ENCODE data around the gene ZNF468. TPM values are rescaled to one million over a fixed set of nuclear protein-coding genes. Genes with fewer than 3 reads are reported as not detected.

The ZNF468 gene
- polyA plus RNA-seq, 2 of the 4 experiments (the other 2 are of a cell fraction) = 0.37 to 1.7 TPM

- no peak within 1 kb of the TSS for H3K27ac ChIP-seq
- H3K4me2 ChIP-seq = no peak within 1 kb of the TSS
- no peak within 1 kb of the TSS for H3K4me3 ChIP-seq
- WGBS (ENCODE audit: missing lambda C conversion rate) = 35% methylated on average over 53 of the region's 56 CpGs
- no peak for ATAC-seq
- no peak for DNase-seq (ENCODE audit: low read depth in 1 of 2, low spot score in 1 of 2)
- FAIRE-seq = no peak
- TF ChIP-seq POLR2AphosphoS2 (conservative IDR thresholded peaks at IDR 0.05; ENCODE audit: low read length) = no peak
- no peak for TF ChIP-seq BCL3 (IDR thresholded peaks at IDR 0.05)
- no peak for TF ChIP-seq E2F6 (IDR thresholded peaks at IDR 0.05; ENCODE audit: borderline replicate concordance, low read depth)
- no peak for TF ChIP-seq EHMT2 (IDR thresholded peaks at IDR 0.05; ENCODE audit: low read depth)
- no peak for TF ChIP-seq PBX3 (IDR thresholded peaks at IDR 0.05)
- TF ChIP-seq RFX5 (IDR thresholded peaks at IDR 0.05) = no peak
- no peak for TF ChIP-seq MAFK (IDR thresholded peaks at IDR 0.05; ENCODE audit: partially characterized antibody)
- no peak for TF ChIP-seq USF2 (IDR thresholded peaks at IDR 0.05)
- no peak for TF ChIP-seq ATOH8 (CRISPR knock-in tag; IDR thresholded peaks at IDR 0.05; ENCODE audit: low read depth)
- TF ChIP-seq MYC (IDR thresholded peaks at IDR 0.05; ENCODE audit: borderline replicate concordance, low read length) = no peak
- no peak for TF ChIP-seq CTCF (IDR thresholded peaks at IDR 0.05)
- no peak for TF ChIP-seq KDM5A (IDR thresholded peaks at IDR 0.05)
- TF ChIP-seq CBX2 (IDR thresholded peaks at IDR 0.05; ENCODE audit: borderline replicate concordance, low read depth) = no peak
- no peak for TF ChIP-seq ESRRA (IDR thresholded peaks at IDR 0.05; ENCODE audit: borderline replicate concordance, low read length)
- no peak for TF ChIP-seq RARB (CRISPR knock-in tag; IDR thresholded peaks at IDR 0.05)
- TF ChIP-seq HEYL (CRISPR knock-in tag; IDR thresholded peaks at IDR 0.05) = no peak
- TF ChIP-seq RAD21 (conservative IDR thresholded peaks at IDR 0.05 in 1 of 2, IDR thresholded peaks at IDR 0.05 in 1 of 2) = no peak
- CTCF ChIA-PET = no interaction called here
- H3K9me3 ChIP-seq = peaks cover 44% of the 10 kb centered on the region
- no peaks in the 10 kb centered on the region for H3K4me1 ChIP-seq
- POLR2A ChIA-PET = no interaction called here
Measured at GRCh38 chr19:52897138-52897935, 39.9 kb upstream of the ZNF468 start, which contains the start of gene ZNF320. Gene ZNF320, minus strand, starts transcription at chr19:52897635. Its CDS starts 7,380 bp downstream, at chr19:52890255.

GRCh38 chr19:52896431-52897137, 39.2 kb upstream of the ZNF468 start:
- 56% methylated on average over 24 of the region's 24 CpGs for WGBS (ENCODE audit: missing lambda C conversion rate)
- no peak for ATAC-seq
- no peak for FAIRE-seq
- POLR2A ChIA-PET = no interaction called here
- Histone ChIP-seq H3K4me3 (no peak overlapping the region), H3K4me1 (no peaks in the 10 kb centered on the region), H3K27ac (no peak overlapping the region), H3K4me2 (no peak overlapping the region), H3K9me3 (peaks cover 46% of the 10 kb centered on the region)
- CTCF ChIA-PET = no interaction called here
- TF ChIP-seq NFE2L2 (conservative IDR thresholded peaks at IDR 0.05; ENCODE audit: low read length) (no peak), CBX8 (IDR thresholded peaks at IDR 0.05) (no peak), EP300 (IDR thresholded peaks at IDR 0.05) (no peak), TFCP2L1 (CRISPR knock-in tag; IDR thresholded peaks at IDR 0.05) (no peak), SREBF2 (IDR thresholded peaks at IDR 0.05) (no peak), NPAS2 (CRISPR knock-in tag; IDR thresholded peaks at IDR 0.05; ENCODE audit: borderline replicate concordance) (no peak), RFX5 (IDR thresholded peaks at IDR 0.05) (no peak)
- no peak for DNase-seq (ENCODE audit: low read depth in 1 of 2, low spot score in 1 of 2)
